Adrenal gland (tissue), 5 donors: ENCODE results near the gene JAZF1.

Experiments used
- POLR2A ChIP-seq, 2 donors: fragments of 450-650 bp; IDR thresholded peaks; one replicate each; pipeline ENCODE4 v1.6.1; 2017; ENCODE audit warnings: antibody characterized with exemption in 2 of 2, mild to moderate bottlenecking in 2 of 2, moderate library complexity in 1 of 2
- TF ChIP-seq, protein P1 (sequence below), 6 experiments: fragments of 450-650 bp in 4 of 6; fragments of 200-600 bp in 2 of 6; sonication (generic) in 1 of 6; IDR thresholded peaks; 1 replicate in 5 of 6; 2 replicates in 1 of 6; pipeline versions ENCODE4 v1.5.1 to v1.8.0; 2016 to 2021; ENCODE audit warnings: antibody characterized with exemption in 6 of 6, mild to moderate bottlenecking in 2 of 6, moderate library complexity in 1 of 6
- donor health status: DM: no; HTN: no; CAD: no.

GRCh38 chr7:28140979-28141378 lies 39.6 kb downstream of the JAZF1 start:
- no peak for TF ChIP-seq POLR2A (IDR thresholded peaks at IDR 0.05)
- TF ChIP-seq, protein P1, sequence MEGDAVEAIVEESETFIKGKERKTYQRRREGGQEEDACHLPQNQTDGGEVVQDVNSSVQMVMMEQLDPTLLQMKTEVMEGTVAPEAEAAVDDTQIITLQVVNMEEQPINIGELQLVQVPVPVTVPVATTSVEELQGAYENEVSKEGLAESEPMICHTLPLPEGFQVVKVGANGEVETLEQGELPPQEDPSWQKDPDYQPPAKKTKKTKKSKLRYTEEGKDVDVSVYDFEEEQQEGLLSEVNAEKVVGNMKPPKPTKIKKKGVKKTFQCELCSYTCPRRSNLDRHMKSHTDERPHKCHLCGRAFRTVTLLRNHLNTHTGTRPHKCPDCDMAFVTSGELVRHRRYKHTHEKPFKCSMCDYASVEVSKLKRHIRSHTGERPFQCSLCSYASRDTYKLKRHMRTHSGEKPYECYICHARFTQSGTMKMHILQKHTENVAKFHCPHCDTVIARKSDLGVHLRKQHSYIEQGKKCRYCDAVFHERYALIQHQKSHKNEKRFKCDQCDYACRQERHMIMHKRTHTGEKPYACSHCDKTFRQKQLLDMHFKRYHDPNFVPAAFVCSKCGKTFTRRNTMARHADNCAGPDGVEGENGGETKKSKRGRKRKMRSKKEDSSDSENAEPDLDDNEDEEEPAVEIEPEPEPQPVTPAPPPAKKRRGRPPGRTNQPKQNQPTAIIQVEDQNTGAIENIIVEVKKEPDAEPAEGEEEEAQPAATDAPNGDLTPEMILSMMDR (IDR thresholded peaks at IDR 0.05): no peak
